GM18520 (cell line): ENCODE measurements around the gene FMNL2.

Experiments used
- ATAC-seq: cut with Tn5 transposase; IDR thresholded peaks from one replicate; pipeline ENCODE4 v1.9.1; 2021; ENCODE audit not compliant: unreplicated experiment

Gene FMNL2

DNA sequence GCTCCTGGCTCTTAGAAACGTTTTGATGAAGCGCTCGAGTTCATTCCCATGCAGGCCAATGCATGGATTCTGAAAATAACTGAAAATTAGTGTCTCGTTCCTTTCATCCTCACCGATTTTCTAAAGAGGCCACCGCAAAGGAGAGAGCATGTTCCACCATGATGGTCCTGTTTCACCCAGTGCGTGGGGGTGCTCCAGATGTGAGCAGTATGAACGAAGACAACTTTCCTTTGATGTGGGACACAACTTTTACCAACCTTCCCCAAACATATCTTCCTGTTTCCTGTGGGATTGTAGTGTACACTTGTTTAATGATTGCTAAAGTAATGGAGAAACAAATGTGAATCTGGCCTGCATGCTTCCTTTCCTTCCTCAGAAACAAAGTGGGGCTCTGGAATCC is 267.8 kb downstream of the FMNL2 start:
- ATAC-seq = no peak

- no peak for ATAC-seq
Measured at GRCh38 chr2:152603166-152603565, 268.2 kb downstream of the FMNL2 start.

DNA sequence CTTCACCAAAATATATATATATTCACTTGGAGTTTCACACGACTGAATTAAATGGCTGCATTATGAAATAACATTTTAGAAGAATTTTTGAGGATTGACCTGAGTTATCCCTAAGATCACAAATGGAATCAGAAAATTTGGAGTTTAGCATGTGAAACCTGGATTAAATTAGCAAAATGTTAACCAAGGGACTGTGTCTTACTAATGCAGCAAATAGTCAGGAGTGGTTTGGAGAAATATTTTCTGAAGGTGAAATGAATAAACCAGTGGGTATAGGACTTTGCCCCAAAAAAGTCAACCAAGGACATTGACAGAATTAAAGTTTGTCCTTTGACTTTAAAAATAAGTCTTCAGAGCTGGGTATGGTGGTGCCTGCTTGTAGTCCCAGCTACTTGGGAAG is 271.1 kb downstream of the FMNL2 start:
- no peak for ATAC-seq

GRCh38 chr2:152606941-152607340 is 272.0 kb downstream of the FMNL2 start:
- ATAC-seq = no peak

- ATAC-seq = no peak
Measured at GRCh38 chr2:152607793-152608300, 272.9 kb downstream of the FMNL2 start.

GRCh38 chr2:152609154-152609553 is 274.2 kb downstream of the FMNL2 start:
- ATAC-seq = no peak

DNA sequence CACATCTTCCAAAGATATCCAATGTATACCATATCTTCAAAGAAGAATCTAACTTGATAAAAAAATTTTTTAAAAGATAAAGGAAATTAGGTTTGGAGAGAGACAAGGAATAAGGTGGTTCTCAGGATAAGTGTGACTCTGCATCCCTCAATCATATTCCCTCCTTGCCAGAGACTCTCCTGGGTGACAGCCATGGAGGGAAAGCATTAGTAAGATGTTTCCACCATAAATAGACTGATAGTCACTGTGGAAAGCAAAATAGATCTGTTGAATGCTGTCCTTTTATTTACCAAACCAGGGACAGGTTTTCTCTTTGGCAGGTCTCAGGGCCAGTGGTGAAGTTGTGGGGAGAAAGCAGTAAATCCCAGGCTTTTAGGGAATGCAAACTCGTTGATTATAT is 274.7 kb downstream of the FMNL2 start:
- ATAC-seq = no peak

GRCh38 chr2:152611458-152612231 is 276.7 kb downstream of the FMNL2 start:
- peak; percentile 75 for ATAC-seq

DNA sequence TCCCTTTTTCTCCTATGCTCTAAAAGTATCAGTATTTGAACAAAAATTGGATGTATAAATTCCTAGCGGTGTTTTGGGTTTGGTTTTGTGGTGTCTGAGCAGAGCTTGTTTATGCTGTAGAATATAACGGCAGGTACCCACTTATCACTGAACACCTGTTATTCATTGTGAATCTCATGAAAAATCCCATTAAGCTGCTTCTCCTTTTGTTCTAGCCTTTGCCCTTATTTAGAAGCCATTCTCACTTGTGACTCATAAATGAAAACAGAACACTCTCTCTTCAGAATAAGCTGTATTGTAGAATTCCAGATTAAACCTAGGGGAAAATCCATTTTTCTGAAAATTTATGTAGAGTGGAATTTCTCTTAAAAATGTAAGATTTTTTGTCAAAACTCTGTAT is 278.3 kb downstream of the FMNL2 start:
- ATAC-seq = no peak

GRCh38 chr2:152615177-152615576 is 280.2 kb downstream of the FMNL2 start:
- ATAC-seq = no peak

GRCh38 chr2:152617456-152618192 is 282.6 kb downstream of the FMNL2 start:
- no peak for ATAC-seq

GRCh38 chr2:152618193-152618564 is 283.2 kb downstream of the FMNL2 start:
- no peak for ATAC-seq

GRCh38 chr2:152620208-152620607 is 285.2 kb downstream of the FMNL2 start:
- no peak for ATAC-seq

DNA sequence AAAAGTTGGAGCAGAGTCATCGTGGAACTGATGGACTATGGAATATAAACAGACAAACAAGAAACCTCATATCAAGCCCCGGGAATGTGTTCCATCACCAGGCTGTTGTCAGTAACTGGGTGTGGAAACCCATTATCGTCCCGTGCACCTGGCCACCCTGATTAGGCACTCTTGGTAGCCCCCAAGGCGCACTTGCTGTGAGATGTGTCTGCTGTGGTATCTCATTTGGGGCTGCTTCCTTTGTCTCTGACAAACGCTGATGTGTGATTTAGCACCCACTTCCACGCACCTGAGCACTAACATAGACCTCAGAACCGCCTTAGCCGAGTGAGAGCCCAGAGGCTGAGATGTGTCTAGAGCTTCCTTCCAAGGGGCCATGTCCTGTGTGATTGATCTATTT is 286.0 kb downstream of the FMNL2 start:
- ATAC-seq = no peak

DNA sequence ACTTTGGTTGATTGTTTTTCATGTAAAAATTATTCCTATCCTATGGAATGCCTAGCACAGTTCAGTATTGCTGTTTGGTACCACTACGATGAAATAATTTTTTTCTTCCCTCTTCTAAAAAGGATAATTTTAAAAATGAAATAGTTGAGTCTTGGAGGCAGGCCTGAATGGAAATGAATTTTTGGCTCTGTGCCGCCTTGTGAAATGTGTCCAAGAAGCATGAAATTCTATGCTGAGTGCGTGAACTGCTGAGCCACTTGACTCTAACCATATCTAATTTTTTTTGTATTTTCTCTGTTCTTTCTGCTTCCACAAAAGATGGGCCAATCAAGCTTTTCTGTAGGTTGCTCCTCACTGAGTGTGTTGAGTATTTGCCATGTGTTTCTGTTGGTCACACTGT is 287.2 kb downstream of the FMNL2 start:
- no peak for ATAC-seq

DNA sequence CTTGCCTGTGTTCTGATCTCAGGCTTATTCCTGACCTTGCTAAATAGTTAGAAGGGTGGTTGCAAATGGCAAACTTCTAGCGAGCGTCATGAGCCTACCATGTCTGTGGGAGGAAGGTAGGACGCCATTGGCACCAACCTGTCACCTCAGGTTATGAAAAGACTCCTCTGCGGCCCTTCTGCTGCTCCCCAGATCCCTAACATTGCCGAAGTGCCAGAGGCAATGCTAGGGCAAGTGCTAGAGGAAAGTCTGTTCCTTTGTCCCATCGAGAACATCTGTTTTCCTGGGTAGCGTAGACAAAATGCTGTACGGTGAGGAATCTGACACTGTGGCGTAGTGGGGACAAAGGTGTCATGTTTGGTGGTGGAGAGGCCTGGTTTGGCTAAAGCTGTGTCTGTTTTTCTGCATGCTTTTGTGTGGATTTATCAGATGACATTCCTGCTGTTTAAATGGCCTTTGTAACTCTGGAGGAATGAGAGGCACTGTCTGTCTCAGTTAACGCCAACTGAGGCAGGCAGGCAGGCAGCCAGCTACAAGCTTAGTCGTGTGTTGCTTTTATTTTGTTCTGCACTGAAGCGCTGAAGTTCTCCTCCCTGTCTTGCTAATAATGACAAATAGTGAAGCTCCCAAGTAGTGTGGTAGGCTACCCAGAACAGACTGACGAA is 288.2 kb downstream of the FMNL2 start:
- ATAC-seq = no peak

DNA sequence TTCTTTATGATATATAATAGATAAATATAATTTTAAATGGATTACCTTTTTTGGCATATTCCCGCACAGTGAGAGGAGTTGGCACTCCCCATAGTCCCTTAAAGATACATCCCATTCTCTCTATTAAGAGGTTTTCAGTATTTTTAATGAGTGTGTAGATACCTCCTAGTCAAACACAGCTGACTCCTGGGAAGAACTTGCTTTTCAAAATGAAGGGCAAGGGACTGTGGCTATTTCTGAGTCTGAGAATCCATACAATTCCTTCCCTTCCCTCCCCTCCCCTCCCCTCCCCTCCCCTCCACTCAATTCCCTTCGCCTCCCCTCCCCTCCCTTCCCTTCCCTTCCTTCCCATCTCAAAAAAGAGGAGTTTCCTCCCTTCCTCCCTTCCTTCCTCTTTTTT is 288.8 kb downstream of the FMNL2 start:
- ATAC-seq = no peak

GRCh38 chr2:152624805-152625204 is 289.8 kb downstream of the FMNL2 start:
- no peak for ATAC-seq

DNA sequence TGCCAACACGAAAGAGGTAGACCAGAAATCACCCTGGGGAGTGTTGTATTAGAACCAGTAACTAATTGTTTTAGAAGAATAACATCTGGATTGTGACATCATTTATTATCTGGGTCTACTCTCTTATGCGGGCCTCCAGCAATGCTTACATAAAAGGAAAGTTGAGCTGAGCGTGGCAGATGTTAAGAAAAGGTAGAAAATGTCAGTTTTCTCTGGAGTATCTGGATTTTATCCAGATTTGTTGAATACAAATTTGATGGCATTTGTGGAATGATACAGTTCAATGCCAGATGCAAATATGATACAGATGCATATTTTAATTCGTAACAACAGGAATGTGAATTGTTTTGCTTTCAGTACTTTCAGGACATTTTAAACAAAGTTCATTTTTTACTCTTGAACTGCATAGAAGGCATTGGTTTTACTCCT is 292.0 kb downstream of the FMNL2 start:
- no peak for ATAC-seq

DNA sequence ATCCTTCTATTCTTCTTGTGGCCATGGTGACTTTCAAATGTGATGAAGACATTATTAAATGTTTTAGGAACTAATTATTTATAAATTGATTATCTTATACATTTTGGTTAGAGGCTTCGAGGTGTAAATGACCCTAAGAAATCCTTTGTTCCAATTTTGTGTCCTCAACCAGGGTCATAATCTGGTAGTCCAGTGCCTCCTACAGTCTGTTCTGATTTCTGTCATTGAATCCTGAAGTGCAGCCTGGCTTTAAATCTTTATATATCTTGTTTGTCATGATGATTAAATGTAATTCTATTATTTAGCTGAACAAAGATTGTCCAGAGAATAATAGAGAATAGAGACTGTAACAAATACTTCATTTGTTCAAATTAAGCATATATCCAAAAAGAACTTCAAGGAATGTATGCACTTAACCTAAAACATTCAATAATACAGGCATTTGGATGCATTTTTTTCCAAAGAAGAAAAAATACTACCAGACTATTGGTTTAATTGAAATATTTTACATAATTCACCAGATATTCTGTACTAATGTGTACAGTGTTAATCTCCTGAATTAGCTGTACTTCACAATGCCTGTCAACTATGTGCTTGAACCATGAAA is 292.5 kb downstream of the FMNL2 start:
- ATAC-seq = no peak

GRCh38 chr2:152629202-152629601 is 294.2 kb downstream of the FMNL2 start:
- no peak for ATAC-seq
